Keratinocyte (primary cell): Measurements from ENCODE around the gene UNC79.

Experiments used
- EZH2 ChIP-seq: IDR thresholded peaks from one replicate; pipeline ENCODE4 v1.6.1; 2012; ENCODE audit warnings: inconsistent platforms, mild to moderate bottlenecking, low read length, moderate library complexity
- TF ChIP-seq, protein P1 (sequence below), 3 experiments: IDR thresholded peaks in 1 of 3; conservative IDR thresholded peaks in 1 of 3; optimal IDR thresholded peaks in 1 of 3; 2 replicates in 2 of 3; 3 replicates in 1 of 3; pipeline versions ENCODE3 to v1.5.1; 2011; ENCODE audit warnings: low read length in 3 of 3, mild to moderate bottlenecking in 3 of 3, moderate library complexity in 2 of 3, control low read depth in 1 of 3, inconsistent platforms in 1 of 3; ENCODE audit not compliant: insufficient read depth in 2 of 3; ENCODE audit errors: extremely low read depth in 1 of 3

DNA sequence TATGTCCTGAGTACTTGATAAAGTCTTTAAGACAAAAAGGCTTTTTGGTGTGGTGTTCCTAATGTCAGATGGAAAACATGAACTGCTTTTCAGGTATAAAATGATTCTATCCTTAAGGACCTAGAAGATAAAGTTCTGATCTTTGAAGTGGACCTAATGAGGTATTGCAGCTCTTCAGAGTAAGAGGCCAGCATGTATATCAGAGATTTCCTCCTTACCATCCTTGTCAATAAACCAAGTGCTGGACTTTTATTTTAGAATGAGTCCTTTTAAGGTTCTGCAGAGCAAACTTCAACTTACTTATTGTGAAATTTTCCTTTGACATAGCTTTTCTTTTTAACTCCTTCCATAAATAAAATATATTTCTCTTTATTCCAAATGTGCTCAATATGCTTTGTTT, 50.1 kb downstream of the UNC79 start:
- TF ChIP-seq, protein P1, sequence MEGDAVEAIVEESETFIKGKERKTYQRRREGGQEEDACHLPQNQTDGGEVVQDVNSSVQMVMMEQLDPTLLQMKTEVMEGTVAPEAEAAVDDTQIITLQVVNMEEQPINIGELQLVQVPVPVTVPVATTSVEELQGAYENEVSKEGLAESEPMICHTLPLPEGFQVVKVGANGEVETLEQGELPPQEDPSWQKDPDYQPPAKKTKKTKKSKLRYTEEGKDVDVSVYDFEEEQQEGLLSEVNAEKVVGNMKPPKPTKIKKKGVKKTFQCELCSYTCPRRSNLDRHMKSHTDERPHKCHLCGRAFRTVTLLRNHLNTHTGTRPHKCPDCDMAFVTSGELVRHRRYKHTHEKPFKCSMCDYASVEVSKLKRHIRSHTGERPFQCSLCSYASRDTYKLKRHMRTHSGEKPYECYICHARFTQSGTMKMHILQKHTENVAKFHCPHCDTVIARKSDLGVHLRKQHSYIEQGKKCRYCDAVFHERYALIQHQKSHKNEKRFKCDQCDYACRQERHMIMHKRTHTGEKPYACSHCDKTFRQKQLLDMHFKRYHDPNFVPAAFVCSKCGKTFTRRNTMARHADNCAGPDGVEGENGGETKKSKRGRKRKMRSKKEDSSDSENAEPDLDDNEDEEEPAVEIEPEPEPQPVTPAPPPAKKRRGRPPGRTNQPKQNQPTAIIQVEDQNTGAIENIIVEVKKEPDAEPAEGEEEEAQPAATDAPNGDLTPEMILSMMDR (optimal IDR thresholded peaks at IDR 0.05 in 1 of 3, IDR thresholded peaks at IDR 0.05 in 1 of 3, conservative IDR thresholded peaks at IDR 0.05 in 1 of 3; ENCODE audit: extremely low read depth in 1 of 3, insufficient read depth in 2 of 3, low read length in 3 of 3), result no peak
- TF ChIP-seq EZH2, result no peak
